Ascending aorta (tissue), 2 donors: ENCODE results near the gene TMEM178B. TPM values are rescaled to one million over a fixed set of nuclear protein-coding genes. Genes with fewer than 3 reads are reported as not detected.

ENCODE experiments used
- DNase-seq, 2 donors: peaks; one replicate each; pipeline ENCODE4 v3.0.0-alpha.2; 2019; ENCODE audit warnings: low spot score in 2 of 2
- H3K27ac ChIP-seq, 2 donors: fragments of 200-600 bp; sonication (generic); one replicate each; pipeline ENCODE4 v1.5.1; 2016 to 2017; ENCODE audit warnings: mild to moderate bottlenecking in 1 of 2
- H3K27me3 ChIP-seq: fragments of 200-600 bp; sonication (generic); one replicate; pipeline ENCODE4 v1.5.1; 2017
- H3K36me3 ChIP-seq, 2 donors: fragments of 200-600 bp; sonication (generic); one replicate each; pipeline ENCODE4 v1.5.1; 2016
- H3K4me1 ChIP-seq, 2 donors: fragments of 200-600 bp; sonication (generic); one replicate each; pipeline ENCODE4 v1.5.1; 2016 to 2017; ENCODE audit warnings: mild to moderate bottlenecking in 1 of 2
- H3K4me3 ChIP-seq, 2 donors: fragments of 200-600 bp; sonication (generic); one replicate each; pipeline ENCODE4 v1.5.1; 2016 to 2017; ENCODE audit warnings: mild to moderate bottlenecking in 1 of 2
- H3K9me3 ChIP-seq, 2 donors: fragments of 200-600 bp; sonication (generic); one replicate each; pipeline ENCODE4 v1.5.1; 2016
- intact Hi-C: fragments of 100-400 bp; cut with DNase I; formaldehyde crosslinking; loops from one replicate; pipeline ENCODE4 v1.15.1; 2023
- total RNA-seq: library from RNA; depleted of rRNA; stranded (reverse); fragments of >200 nt; gene quantifications from one replicate; pipeline ENCODE4 v1.1.0, GENCODE V29; 2016
- TF ChIP-seq, protein P1 (sequence below), 3 experiments: fragments of 200-600 bp in 2 of 3; fragments of 450-650 bp in 1 of 3; sonication (generic) in 2 of 3; IDR thresholded peaks; one replicate each; pipeline ENCODE4 v1.5.1; 2016 to 2019; ENCODE audit warnings: antibody characterized with exemption in 3 of 3, mild to moderate bottlenecking in 1 of 3, moderate library complexity in 1 of 3

The TMEM178B gene
- total RNA-seq, 1 donor from 2014 or later: 1.9 TPM

GRCh38 chr7:141351175-141351574 lies 277.3 kb downstream of the TMEM178B start:
- no peaks in the 10 kb centered on the region for H3K4me1 ChIP-seq
- H3K27me3 ChIP-seq: no peaks in the 10 kb centered on the region
- no peak for DNase-seq
- H3K4me3 ChIP-seq: no peak overlapping the region
- no peak overlapping the region for H3K27ac ChIP-seq
- H3K36me3 ChIP-seq: no peaks in the 10 kb centered on the region
- intact Hi-C loops: no loop called here
- no peaks in the 10 kb centered on the region for H3K9me3 ChIP-seq
- TF ChIP-seq, protein P1, sequence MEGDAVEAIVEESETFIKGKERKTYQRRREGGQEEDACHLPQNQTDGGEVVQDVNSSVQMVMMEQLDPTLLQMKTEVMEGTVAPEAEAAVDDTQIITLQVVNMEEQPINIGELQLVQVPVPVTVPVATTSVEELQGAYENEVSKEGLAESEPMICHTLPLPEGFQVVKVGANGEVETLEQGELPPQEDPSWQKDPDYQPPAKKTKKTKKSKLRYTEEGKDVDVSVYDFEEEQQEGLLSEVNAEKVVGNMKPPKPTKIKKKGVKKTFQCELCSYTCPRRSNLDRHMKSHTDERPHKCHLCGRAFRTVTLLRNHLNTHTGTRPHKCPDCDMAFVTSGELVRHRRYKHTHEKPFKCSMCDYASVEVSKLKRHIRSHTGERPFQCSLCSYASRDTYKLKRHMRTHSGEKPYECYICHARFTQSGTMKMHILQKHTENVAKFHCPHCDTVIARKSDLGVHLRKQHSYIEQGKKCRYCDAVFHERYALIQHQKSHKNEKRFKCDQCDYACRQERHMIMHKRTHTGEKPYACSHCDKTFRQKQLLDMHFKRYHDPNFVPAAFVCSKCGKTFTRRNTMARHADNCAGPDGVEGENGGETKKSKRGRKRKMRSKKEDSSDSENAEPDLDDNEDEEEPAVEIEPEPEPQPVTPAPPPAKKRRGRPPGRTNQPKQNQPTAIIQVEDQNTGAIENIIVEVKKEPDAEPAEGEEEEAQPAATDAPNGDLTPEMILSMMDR (IDR thresholded peaks at IDR 0.05): no peak

DNA sequence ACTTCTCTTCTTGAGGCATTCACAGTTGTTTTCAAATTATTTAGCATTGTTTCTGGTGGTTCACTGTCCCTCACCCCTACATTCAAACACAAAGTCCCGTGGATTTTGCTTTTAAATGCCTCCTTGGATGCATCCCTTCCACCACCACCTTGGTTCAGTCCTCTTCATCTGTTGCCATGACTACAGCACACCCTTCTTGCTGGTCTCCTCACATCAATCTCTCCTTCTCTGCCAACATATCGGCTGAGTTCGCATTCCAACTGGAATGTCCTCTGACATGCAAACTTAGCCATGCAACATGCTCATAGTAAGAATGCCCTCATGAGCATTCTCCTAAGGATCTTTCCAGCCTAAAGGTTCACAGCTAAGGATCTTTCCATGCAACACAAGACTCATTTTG lies 279.1 kb downstream of the TMEM178B start:
- no peaks in the 10 kb centered on the region for H3K27me3 ChIP-seq
- TF ChIP-seq, protein P1 (IDR thresholded peaks at IDR 0.05): no peak
- no peak overlapping the region for H3K27ac ChIP-seq
- H3K4me1 ChIP-seq: no peaks in the 10 kb centered on the region
- H3K9me3 ChIP-seq: no peaks in the 10 kb centered on the region
- no peak overlapping the region for H3K4me3 ChIP-seq
- DNase-seq: no peak
- H3K36me3 ChIP-seq: no peaks in the 10 kb centered on the region
- intact Hi-C loops: no loop called here

DNA sequence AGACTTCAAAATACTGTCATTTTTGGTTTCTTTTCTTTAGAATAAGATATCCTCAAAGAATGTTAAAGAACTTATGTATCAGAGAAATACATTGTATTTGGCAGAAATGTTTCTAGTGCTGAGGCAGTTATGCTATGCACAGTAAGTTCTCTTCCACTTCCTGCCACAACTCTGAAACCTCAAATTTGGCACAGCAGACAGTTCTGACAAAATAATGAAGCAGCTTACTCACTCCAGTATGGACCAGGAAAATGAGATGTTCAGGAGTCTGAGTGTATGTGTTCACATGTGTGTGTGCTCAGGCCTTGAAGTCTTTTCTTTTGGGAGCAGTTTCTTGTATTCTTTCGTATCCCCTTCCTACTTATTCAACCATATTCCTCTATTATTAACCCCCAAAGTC lies 280.4 kb downstream of the TMEM178B start:
- DNase-seq: no peak
- H3K9me3 ChIP-seq: no peaks in the 10 kb centered on the region
- H3K27me3 ChIP-seq: no peaks in the 10 kb centered on the region
- no peak overlapping the region for H3K27ac ChIP-seq
- TF ChIP-seq, protein P1 (IDR thresholded peaks at IDR 0.05): no peak
- H3K36me3 ChIP-seq: no peaks in the 10 kb centered on the region
- H3K4me1 ChIP-seq: no peaks in the 10 kb centered on the region
- intact Hi-C loops: no loop called here
- no peak overlapping the region for H3K4me3 ChIP-seq

DNA sequence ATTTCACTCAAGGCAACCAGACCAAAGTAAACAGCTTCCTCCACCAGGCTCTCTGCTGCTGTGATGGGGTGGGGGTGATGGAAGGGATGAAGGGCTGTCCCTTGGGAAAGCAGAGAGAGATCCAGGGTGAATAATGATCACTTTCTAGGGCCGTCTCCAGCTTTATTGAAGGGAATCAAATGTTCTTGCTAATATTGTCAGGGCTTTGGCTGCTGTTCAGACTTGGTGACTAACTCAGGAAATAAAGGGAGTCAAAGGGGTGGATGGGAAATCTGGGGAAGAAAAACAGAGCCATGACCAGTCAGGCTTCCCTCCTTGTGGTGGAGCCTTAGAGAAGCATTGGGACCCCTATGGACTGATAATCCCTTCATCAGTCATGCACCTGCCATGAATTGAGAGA lies 281.2 kb downstream of the TMEM178B start:
- H3K9me3 ChIP-seq: no peaks in the 10 kb centered on the region
- TF ChIP-seq, protein P1 (IDR thresholded peaks at IDR 0.05): no peak
- H3K4me3 ChIP-seq: no peak overlapping the region
- no peak overlapping the region for H3K27ac ChIP-seq
- intact Hi-C loops: no loop called here
- H3K36me3 ChIP-seq: no peaks in the 10 kb centered on the region
- DNase-seq: no peak
- H3K4me1 ChIP-seq: no peaks in the 10 kb centered on the region
- H3K27me3 ChIP-seq: no peaks in the 10 kb centered on the region

DNA sequence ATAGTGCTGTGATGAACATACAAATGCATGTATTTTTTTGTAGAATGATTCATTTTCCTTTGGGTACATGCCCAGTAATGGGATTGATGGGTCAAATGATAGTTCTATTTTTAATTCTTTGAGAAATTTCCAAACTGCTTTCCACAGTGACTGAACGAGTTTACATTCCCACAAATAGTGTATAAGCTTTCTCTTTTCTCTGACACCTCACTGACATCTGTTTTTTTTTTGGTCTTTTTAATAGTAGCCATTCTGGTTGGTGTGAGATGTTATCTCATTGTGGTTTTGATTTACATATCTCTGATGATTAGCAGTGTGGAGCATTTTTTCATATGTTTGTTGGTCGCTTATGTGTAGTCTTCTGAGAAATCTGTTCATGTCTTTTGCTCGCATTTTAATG lies 282.3 kb downstream of the TMEM178B start:
- Histone ChIP-seq H3K9me3 (no peaks in the 10 kb centered on the region), H3K36me3 (no peaks in the 10 kb centered on the region), H3K27ac (no peak overlapping the region), H3K27me3 (no peaks in the 10 kb centered on the region), H3K4me1 (no peaks in the 10 kb centered on the region), H3K4me3 (no peak overlapping the region)
- no peak for DNase-seq
- TF ChIP-seq, protein P1 (IDR thresholded peaks at IDR 0.05): no peak
- intact Hi-C loops: no loop called here

DNA sequence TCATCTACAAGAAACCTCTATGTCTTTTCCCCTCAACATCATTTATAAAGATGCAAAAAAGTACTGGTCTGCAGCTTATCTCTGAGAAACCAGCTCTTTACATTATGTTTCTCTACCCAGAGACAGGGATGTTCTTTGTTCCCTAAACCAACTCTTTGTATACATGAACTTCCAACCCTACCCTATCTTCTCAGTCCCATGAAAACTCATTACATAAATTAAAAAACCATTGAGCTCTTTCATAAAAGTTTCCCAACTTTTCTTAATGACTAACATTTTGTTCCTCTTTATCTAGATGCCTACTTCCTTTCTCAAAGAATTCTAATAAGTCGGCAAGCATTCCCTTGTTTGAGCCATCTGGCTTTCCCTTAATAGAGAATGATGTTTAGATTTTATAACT lies 284.5 kb downstream of the TMEM178B start:
- DNase-seq: no peak
- TF ChIP-seq, protein P1 (IDR thresholded peaks at IDR 0.05): no peak
- Histone ChIP-seq H3K27ac (no peak overlapping the region), H3K4me3 (no peak overlapping the region), H3K27me3 (no peaks in the 10 kb centered on the region), H3K4me1 (no peaks in the 10 kb centered on the region), H3K9me3 (no peaks in the 10 kb centered on the region), H3K36me3 (no peaks in the 10 kb centered on the region)
- intact Hi-C loops: no loop called here
